H1 (cell line): Measurements from ENCODE around the gene KDF1. TPM values are rescaled to one million over a fixed set of nuclear protein-coding genes. Genes with fewer than 3 reads are reported as not detected.
A peak's percentile ranks its signal among the peaks of the same experiment; 100 is the strongest.

ENCODE experiments used
- CTCF ChIA-PET: fragments of 300-600 bp; sonication (Branson Sonifier 250); formaldehyde crosslinking; loops from one replicate; lab custom pipeline; 2021; ENCODE audit not compliant: partially characterized antibody; lab: Charles Lee
- POLR2A ChIA-PET: fragments of 300-600 bp; sonication (Branson Sonifier 250); formaldehyde crosslinking; loops from one replicate; lab custom pipeline; 2021; ENCODE audit warnings: inconsistent platforms; ENCODE audit not compliant: partially characterized antibody; lab: Charles Lee
- DNase-seq, 2 experiments: peaks; one replicate each; pipeline versions ENCODE4 v3.0.0 to v3.0.0-alpha.2; 2010 to 2022; ENCODE audit warnings: low spot score in 2 of 2, low read depth in 1 of 2, mixed read lengths in 1 of 2
- FAIRE-seq: peaks from 2 replicates; lab custom pipeline; 2011; peaks lifted over from hg19 to GRCh38; lab: Jason Lieb, UNC
- H2AFZ ChIP-seq: 2 replicates; pipeline ENCODE4 v1.8.1; 2012; ENCODE audit warnings: low read length, inconsistent platforms
- H2AK5ac ChIP-seq: 2 replicates; pipeline ENCODE4 v1.6.1; 2013; ENCODE audit warnings: low read depth, low read length
- H2BK120ac ChIP-seq: replicated peaks from 2 replicates; pipeline ENCODE3; 2013; ENCODE audit warnings: low read depth, low read length, inconsistent platforms
- H2BK12ac ChIP-seq: 2 replicates; pipeline ENCODE4 v1.6.1; 2013; ENCODE audit warnings: low read depth, low read length
- H2BK15ac ChIP-seq: 2 replicates; pipeline ENCODE4 v1.6.1; 2013; ENCODE audit warnings: low read length
- H2BK20ac ChIP-seq: 2 replicates; pipeline ENCODE4 v1.6.1; 2013; ENCODE audit warnings: low read length
- H2BK5ac ChIP-seq: 2 replicates; pipeline ENCODE4 v1.6.1; 2013; ENCODE audit warnings: low read depth, low read length
- H3K14ac ChIP-seq: 2 replicates; pipeline ENCODE4 v1.6.1; 2013; ENCODE audit warnings: inconsistent platforms; ENCODE audit not compliant: insufficient read length
- H3K18ac ChIP-seq: 2 replicates; pipeline ENCODE4 v1.6.1; 2013; ENCODE audit warnings: low read length; ENCODE audit errors: extremely low read depth
- H3K23ac ChIP-seq: 2 replicates; pipeline ENCODE4 v1.6.1; 2013; ENCODE audit warnings: inconsistent platforms; ENCODE audit not compliant: insufficient read length
- H3K23me2 ChIP-seq: 2 replicates; pipeline ENCODE4 v1.6.1; 2013; ENCODE audit warnings: low read depth, low read length
- H3K27ac ChIP-seq: 2 replicates; pipeline ENCODE4 v1.6.1; 2011; ENCODE audit warnings: low read depth, low read length, inconsistent platforms
- H3K27me3 ChIP-seq, 4 experiments: replicated peaks in 1 of 4; 1 replicate in 1 of 4; 2 replicates in 3 of 4; pipeline versions ENCODE4 v1.6.1 to v1.8.1; 2011 to 2013; ENCODE audit warnings: low read length in 3 of 4, mild to moderate bottlenecking in 3 of 4, inconsistent platforms in 2 of 4, mixed read lengths in 2 of 4, moderate library complexity in 1 of 4; ENCODE audit not compliant: control insufficient read depth in 3 of 4, insufficient read depth in 3 of 4; ENCODE audit errors: extremely low read depth in 1 of 4
- H3K36me3 ChIP-seq, 4 experiments: 2 replicates each; pipeline versions ENCODE4 v1.6.1 to v1.8.1; 2011 to 2013; ENCODE audit warnings: mild to moderate bottlenecking in 4 of 4, low read length in 3 of 4, moderate library complexity in 2 of 4, control low read depth in 1 of 4, inconsistent platforms in 1 of 4; ENCODE audit not compliant: insufficient read depth in 4 of 4, control insufficient read depth in 2 of 4
- H3K4ac ChIP-seq: replicated peaks from 2 replicates; pipeline ENCODE3; 2013; ENCODE audit warnings: low read length, low read depth, mixed read lengths, inconsistent platforms; ENCODE audit not compliant: insufficient read length
- H3K4me1 ChIP-seq, 4 experiments: replicated peaks in 1 of 4; 1 replicate in 1 of 4; 2 replicates in 3 of 4; pipeline versions ENCODE4 v1.6.1 to v1.8.1; 2011 to 2013; ENCODE audit warnings: low read length in 3 of 4, inconsistent platforms in 2 of 4, mixed read lengths in 1 of 4; ENCODE audit not compliant: insufficient read depth in 4 of 4, control insufficient read depth in 3 of 4
- H3K4me2 ChIP-seq, 2 experiments: 2 replicates each; pipeline versions ENCODE4 v1.6.1 to v1.8.1; 2011 to 2013; ENCODE audit warnings: low read depth in 2 of 2, low read length in 2 of 2, control low read depth in 1 of 2, inconsistent platforms in 1 of 2, mild to moderate bottlenecking in 1 of 2; ENCODE audit not compliant: insufficient read depth in 1 of 2
- H3K4me3 ChIP-seq, 4 experiments: fragments of 200-600, 300-600 bp in 1 of 4; sonication (generic), shearing (Covaris generic), sonication (Bioruptor Twin) in 1 of 4; 2 replicates each; pipeline versions ENCODE4 v1.5.1 to v1.8.1; 2011 to 2016; ENCODE audit warnings: low read length in 4 of 4, low read depth in 3 of 4, control low read depth in 2 of 4, inconsistent platforms in 2 of 4, mild to moderate bottlenecking in 2 of 4, mixed read lengths in 1 of 4, moderate library complexity in 1 of 4; ENCODE audit not compliant: insufficient read depth in 2 of 4; ENCODE audit errors: extremely low read depth in 1 of 4
- H3K56ac ChIP-seq: replicated peaks from 2 replicates; pipeline ENCODE3; 2013; ENCODE audit warnings: low read depth, mild to moderate bottlenecking, mixed read lengths, low read length, inconsistent platforms; ENCODE audit not compliant: insufficient read length
- H3K79me1 ChIP-seq: 2 replicates; pipeline ENCODE4 v1.6.1; 2013; ENCODE audit warnings: low read depth, low read length, control low read depth
- H3K79me2 ChIP-seq, 2 experiments: 2 replicates each; pipeline versions ENCODE4 v1.6.1 to v1.8.1; 2012 to 2013; ENCODE audit warnings: low read length in 2 of 2, mild to moderate bottlenecking in 2 of 2, inconsistent platforms in 1 of 2; ENCODE audit not compliant: insufficient read depth in 2 of 2, control insufficient read depth in 1 of 2
- H3K9ac ChIP-seq, 4 experiments: replicated peaks in 1 of 4; 1 replicate in 1 of 4; 2 replicates in 3 of 4; pipeline versions ENCODE4 v1.6.1 to v1.8.1; 2011 to 2013; ENCODE audit warnings: low read depth in 3 of 4, low read length in 3 of 4, control low read depth in 2 of 4, mild to moderate bottlenecking in 2 of 4, moderate library complexity in 2 of 4, inconsistent platforms in 1 of 4; ENCODE audit errors: extremely low read depth in 1 of 4
- H3K9me3 ChIP-seq, 2 experiments: 2 replicates each; pipeline versions ENCODE4 v1.6.1 to v1.8.1; 2012 to 2013; ENCODE audit warnings: mild to moderate bottlenecking in 2 of 2, moderate library complexity in 2 of 2, control low read depth in 1 of 2, inconsistent platforms in 1 of 2, low read depth in 1 of 2, low read length in 1 of 2, mixed read lengths in 1 of 2; ENCODE audit not compliant: insufficient read depth in 2 of 2
- H4K20me1 ChIP-seq, 2 experiments: replicated peaks in 1 of 2; 2 replicates each; pipeline versions ENCODE3 to v1.8.1; 2011 to 2013; ENCODE audit warnings: inconsistent platforms in 2 of 2, low read length in 2 of 2, mild to moderate bottlenecking in 1 of 2; ENCODE audit not compliant: insufficient read depth in 2 of 2, control insufficient read depth in 1 of 2
- H4K5ac ChIP-seq: 2 replicates; pipeline ENCODE4 v1.6.1; 2013; ENCODE audit warnings: low read length, low read depth, mixed read lengths, inconsistent platforms; ENCODE audit not compliant: insufficient read length
- H4K8ac ChIP-seq: 2 replicates; pipeline ENCODE4 v1.8.0; 2013; ENCODE audit warnings: mild to moderate bottlenecking, moderate library complexity, low read length, inconsistent platforms; ENCODE audit not compliant: insufficient read depth; ENCODE audit errors: extremely low read depth
- H4K91ac ChIP-seq: replicated peaks from 2 replicates; pipeline ENCODE3; 2013; ENCODE audit warnings: low read length, mixed read lengths, inconsistent platforms; ENCODE audit not compliant: insufficient read length
- CEBPB ChIP-seq: IDR thresholded peaks from 2 replicates; pipeline ENCODE4 v1.6.1; 2012; ENCODE audit warnings: low read depth, low read length
- TAF1 ChIP-seq: IDR thresholded peaks from 2 replicates; pipeline ENCODE4 v1.6.1; 2011; ENCODE audit warnings: mild to moderate bottlenecking, low read depth, low read length
- WGBS, 2 experiments: shearing (Covaris generic) in 1 of 2; methylation state at CpG; one replicate each; pipeline versions ENCODE4 v1.1.6 to v1.1.7; 2013 to 2015; ENCODE audit warnings: low lambda C conversion rate in 2 of 2, mixed read lengths in 2 of 2, inconsistent platforms in 1 of 2, low coverage in 1 of 2, missing lambda C conversion rate in 1 of 2; ENCODE audit not compliant: insufficient replicate concordance in 2 of 2, insufficient coverage in 1 of 2, insufficient read length in 1 of 2; ENCODE audit errors: extremely low coverage in 1 of 2, missing lambda C conversion rate in 1 of 2; 5-methylcytosine and 5-hydroxymethylcytosine counted together
- polyA plus RNA-seq, 7 experiments: library from polyadenylated mRNA; depleted of rRNA in 3 of 7; stranded (reverse) in 5 of 7; unstranded in 2 of 7; fragments of >200 nt in 5 of 7; fragments of 200-250 nt in 2 of 7; gene quantifications; 1 replicate in 5 of 7; 2 replicates in 1 of 7; 4 replicates in 1 of 7; pipeline versions ENCODE4 v1.2.1 to v1.2.3, GENCODE V29; 2011 to 2013; ENCODE audit warnings: missing spikeins in 2 of 7, mixed read lengths in 2 of 7
- total RNA-seq: library from RNA; stranded (reverse); fragmentation: NEBNext Ultra II Directional; extraction: Animal tissue kit (Norgen Biotek cat#: 25700); gene quantifications from 2 replicates; pipeline ENCODE4 v1.2.1, GENCODE V29; 2021

Gene KDF1
- total and polyA plus RNA-seq, 2 of the 8 experiments (the other 6 are each of a cell fraction or from before 2014, with no cell fraction given) = 16.9 to 37.5 TPM

- Histone ChIP-seq H3K23ac (no peak overlapping the region), H4K91ac (no peak overlapping the region), H3K14ac (no peak overlapping the region), H2AK5ac (no peak overlapping the region), H3K27me3 (no peaks in the 10 kb centered on the region), H4K5ac (no peak overlapping the region), H3K4me2 (no peak overlapping the region), H3K18ac (no peak overlapping the region), H2AFZ (no peak overlapping the region), H3K79me2 (no peaks in the 10 kb centered on the region), H3K23me2 (no peaks in the 10 kb centered on the region; the same call in 1 of the 2 replicates), H3K9ac (no peak overlapping the region), H3K4ac (no peak overlapping the region), H2BK120ac (no peak overlapping the region), H3K4me1 (peaks cover 0 to 6% (median 3%) of the 10 kb centered on the region in 4 experiments; a peak in 3 of 7 replicates), H3K4me3 (no peak overlapping the region), H2BK20ac (no peak overlapping the region; the same call in 1 of the 2 replicates), H2BK12ac (no peak overlapping the region), H3K79me1 (no peaks in the 10 kb centered on the region), H4K8ac (0 out of 2 replicates have a peak overlapping the region, but pooled peaks have one; percentile 36), H2BK15ac (no peak overlapping the region), H3K27ac (no peak overlapping the region), H2BK5ac (no peak overlapping the region), H3K56ac (no peak overlapping the region), H3K9me3 (no peaks in the 10 kb centered on the region), H3K36me3 (no peaks in the 10 kb centered on the region), H4K20me1 (no peaks in the 10 kb centered on the region)
- ChIA-PET CTCF (interaction anchor here (0.9 to 2.1 kb wide), 4 partner anchors 22 to 125 kb away, joined by 3 to 5 read pairs (median 4); no protein-coding TSS in a partner anchor), POLR2A (interaction anchor here (0.9 to 2.0 kb wide), 6 partner anchors 13 to 153 kb away, joined by 3 to 7 read pairs (median 4); partner anchors contain the start of genes KDF1, TENT5B and TRNP1)
- FAIRE-seq = no peak
- no peak for DNase-seq
- TF ChIP-seq TAF1 = no peak
- peak; percentile 74; the same call in 1 of the 2 replicates for TF ChIP-seq CEBPB
- WGBS, 2 experiments = 91% methylated on average over 4 of the region's 4 CpGs; no CpG with 5 or more reads in 1 of the 2 experiments
These were observed 12.6 kb upstream of the KDF1 start for GRCh38 chr1:26972821-26973220.
